RPMI8226 (cell line): Measurements from ENCODE around the gene RGN.
"Not testable (repeated sequence)": the region's sequence is repeated elsewhere in the genome, so short reads cannot be mapped to it uniquely, and the experiment has no call there.

Experiments
- DNase-seq: peaks from one replicate; pipeline ENCODE4 v3.0.0-alpha.2; 2015

Gene RGN

DNA sequence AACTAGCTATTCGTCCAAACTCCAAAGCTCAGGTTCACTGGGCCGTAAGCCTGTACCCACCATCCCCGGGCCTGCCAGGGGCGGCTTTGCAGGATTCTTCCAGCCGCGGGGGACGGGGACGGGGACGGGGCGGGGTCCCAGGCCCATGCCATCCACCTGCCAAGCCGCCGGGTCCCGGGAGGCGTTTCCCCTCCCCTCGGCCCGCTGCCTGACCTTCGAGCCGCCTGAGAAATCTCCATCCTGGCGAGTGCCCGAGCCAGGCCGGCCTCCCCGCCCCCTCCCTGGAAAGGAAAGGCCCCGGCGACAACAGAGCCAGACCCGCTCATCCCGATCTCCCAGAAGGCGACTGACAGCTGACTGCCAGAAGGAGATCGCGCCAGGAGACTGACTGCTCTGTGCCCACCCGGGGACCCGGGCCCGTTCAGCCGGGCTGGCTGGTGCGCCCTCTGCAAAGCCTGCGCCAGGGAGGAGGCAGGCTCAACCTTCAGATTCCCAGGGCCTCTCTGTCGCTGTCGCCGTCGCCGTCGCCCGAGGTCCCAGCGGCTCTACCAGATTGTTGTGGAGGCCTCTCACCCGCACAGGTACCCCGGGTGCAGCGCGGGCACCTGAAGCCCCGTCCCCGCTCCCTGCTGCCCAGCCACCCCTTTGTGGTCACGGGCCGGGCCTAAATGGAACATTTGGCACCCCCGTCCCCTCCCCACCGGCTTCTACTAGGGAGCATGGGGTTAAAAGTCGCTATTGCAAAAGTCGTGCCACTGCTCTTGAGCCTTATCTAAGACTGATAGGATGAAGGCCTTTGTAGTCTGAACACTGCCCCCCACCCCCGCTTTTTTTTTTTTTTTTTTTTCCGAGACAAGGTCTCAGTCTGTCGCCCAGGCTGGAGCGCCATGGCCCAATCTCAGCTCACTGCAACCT lies at the start of gene RGN:
Gene RGN, plus strand, starts transcription at position 315 of the 915 bp plus-strand sequence. CDS start 2,702 bp downstream, outside the sequence.
- DNase-seq: no peak

- peak; percentile 67 for DNase-seq
Measured at GRCh38 chrX:47030339-47030738, 47.9 kb upstream of the RGN start.

DNA sequence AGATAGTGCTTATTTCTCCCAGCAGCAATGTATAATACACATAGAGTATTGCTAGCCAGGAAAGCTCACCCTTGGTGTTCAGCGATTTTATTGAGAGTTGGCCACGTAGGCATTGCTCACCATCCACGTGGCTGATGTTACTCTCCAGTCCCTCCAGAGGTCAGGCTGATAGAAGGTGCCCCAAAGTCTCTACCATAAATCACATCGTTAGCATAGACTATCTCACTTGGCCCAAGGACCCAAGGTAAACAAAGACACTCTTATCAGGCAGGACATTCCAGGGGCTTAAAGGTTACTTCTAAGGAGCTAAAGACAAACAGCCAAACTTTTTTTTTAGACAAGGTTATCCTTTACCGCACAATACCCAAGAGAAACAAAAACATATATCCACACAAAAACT lies 30.3 kb upstream of the RGN start:
- DNase-seq: no peak

GRCh38 chrX:47059142-47059874 lies 18.9 kb upstream of the RGN start:
- no peak for DNase-seq

DNA sequence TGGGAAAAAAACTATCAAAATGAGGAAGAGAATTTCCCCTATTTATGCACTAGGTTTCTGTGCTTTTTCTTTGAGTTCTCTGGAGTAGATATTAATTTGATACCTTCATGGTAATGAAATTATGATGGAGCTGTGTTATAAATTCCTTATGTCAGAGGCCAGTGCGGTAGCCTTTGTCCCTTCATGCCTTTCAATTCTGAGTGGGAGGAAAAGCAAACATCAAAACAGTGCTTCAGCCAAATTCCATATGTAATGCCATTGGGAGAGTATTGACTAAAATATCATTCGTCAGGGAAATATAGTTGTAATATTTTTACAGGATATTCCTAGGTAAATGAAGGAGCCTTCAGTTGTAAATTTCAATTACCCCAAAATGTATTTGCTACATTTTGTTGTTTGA lies 17.5 kb upstream of the RGN start:
- DNase-seq: no peak

DNA sequence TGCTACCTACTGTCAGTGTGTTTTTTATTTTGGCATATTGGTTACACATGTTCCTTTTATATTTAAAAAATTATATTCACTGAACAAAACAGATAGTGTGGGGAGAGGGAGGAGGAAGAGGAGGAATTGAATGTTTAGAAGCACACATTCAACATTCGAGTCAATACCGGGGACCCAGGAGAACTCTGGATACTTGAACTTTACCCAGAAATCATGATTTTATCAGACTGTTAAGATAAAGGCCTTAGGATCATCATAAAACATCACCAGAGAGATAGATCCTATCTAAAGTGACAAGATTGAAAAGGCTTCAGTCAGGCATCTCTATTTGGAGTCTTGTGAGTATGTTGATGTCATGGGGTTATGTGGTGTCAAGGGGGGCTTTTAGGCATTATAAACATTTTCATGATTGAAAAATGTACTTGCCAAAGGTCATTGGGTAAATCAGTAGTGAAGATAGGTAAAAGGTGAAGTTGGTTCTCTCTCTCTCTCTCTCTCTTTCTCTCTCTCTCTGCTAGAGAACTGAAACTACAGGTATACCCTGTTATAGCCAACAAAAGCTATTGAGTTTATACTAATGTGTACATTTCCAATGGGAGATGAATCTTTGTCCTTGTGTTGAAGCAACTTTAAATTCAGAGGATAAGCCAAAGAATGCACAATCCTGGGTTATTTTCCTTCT lies 16.9 kb upstream of the RGN start:
- no peak for DNase-seq

DNA sequence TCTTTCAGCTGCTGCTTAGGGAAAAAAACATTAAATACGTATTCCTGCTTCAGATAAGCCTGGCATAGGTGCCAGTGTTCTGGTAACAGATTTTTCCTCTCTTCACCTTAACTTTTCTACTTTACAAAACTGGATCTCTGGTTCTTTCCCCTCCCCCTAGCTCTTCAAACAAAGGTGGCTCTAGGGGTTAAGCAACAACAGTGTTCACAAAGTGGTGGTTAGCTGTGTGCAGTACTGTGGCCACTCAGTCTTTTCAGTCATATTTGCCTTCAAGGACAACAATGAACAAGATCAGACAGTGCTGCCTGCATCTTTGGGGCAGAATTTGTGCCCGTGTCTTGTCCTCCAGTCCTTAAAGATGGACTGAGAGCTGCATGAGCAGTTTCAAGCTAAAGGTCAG lies 15.1 kb upstream of the RGN start:
- no peak for DNase-seq

DNA sequence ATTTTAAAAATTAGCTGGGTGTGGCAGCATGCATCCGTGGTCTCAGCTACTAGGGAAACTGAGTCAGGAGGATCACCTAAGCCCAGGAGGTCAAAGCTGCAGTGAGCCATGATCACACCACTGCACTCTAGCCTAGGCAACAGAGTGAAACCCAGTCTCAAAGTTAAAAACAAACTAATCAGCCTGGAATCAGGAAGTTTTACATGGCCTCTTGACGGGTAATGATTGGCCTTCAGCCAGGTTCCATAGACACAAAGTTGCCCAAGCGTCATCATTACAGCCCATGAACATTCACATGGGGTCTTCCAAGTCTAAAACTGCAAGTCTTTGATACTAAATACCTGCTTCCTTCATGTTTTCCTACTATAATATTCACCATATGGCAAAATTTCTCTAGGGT lies 10.0 kb upstream of the RGN start:
- DNase-seq: no peak

- no peak for DNase-seq
Measured at GRCh38 chrX:47068720-47069119, 9.5 kb upstream of the RGN start.

DNA sequence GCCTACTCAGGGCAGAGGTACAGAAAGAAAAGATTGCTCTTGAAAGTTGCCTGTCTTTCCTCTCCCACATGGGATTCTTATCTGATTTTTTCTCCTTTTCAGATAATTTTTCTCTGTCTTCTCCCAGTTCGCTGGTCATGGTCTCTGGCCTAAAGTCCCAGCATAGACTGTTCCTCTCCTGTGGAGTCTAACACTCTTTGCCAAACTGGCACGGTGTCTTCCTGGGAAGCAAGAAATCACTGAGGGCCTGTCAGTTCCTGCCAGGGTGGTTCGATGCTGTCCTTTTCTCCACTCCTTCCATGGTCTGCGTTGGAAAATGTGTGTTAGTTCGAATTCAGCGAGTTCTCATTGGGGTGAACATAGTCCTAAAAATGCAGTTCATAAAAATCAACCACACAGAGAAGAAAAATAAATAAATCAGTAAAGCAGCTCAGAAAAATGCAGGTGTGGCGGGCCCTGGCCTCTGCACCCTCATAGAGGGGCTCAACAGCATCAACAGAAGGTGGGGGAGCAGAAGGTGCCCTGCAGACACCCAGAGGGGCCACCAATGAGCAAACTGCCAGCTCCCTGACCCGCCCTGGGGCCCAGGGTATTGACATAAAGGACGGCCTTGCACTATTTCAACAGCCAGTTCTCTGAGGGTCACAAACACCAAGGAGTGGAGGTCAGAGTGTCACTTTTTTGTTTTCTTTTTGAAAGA lies 2.1 kb downstream of the RGN start:
- no peak for DNase-seq

DNA sequence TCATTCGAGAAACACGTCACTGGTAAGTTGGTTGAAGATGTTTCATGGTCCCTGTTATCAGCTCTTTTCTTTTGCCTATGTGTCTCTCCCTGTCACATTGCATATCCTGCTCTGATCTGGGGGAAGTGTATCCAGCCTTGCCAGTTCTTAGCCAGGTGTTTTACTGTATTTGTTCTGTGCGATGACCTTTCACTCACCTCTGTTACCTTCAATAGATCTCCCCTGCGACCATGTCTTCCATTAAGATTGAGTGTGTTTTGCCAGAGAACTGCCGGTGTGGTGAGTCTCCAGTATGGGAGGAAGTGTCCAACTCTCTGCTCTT lies 2.6 kb downstream of the RGN start:
- no peak for DNase-seq

- no peak for DNase-seq
Measured at GRCh38 chrX:47091149-47091775, 13.0 kb downstream of the RGN start.

GRCh38 chrX:47093248-47093647 lies 15.0 kb downstream of the RGN start:
- DNase-seq: peak; percentile 46

DNA sequence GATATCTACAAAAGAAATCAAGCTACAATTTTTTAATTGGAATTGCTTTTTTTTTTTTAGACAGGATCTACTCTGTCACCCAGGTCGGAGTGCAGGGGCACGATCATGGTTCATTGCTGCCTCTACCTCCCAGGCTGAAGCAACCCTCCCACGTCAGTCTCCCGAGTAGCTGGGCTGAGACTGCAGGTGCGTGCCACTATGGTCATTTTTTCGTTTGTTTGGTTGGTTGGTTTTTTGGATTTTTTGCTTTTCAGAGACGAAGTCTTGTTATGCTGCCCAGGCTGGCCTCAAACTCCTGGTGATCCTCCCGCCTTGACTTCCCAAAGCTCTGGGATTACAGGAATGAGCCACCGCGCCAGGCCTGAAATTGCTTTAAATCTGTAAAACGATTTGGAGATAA lies 15.6 kb downstream of the RGN start:
- DNase-seq: no peak

DNA sequence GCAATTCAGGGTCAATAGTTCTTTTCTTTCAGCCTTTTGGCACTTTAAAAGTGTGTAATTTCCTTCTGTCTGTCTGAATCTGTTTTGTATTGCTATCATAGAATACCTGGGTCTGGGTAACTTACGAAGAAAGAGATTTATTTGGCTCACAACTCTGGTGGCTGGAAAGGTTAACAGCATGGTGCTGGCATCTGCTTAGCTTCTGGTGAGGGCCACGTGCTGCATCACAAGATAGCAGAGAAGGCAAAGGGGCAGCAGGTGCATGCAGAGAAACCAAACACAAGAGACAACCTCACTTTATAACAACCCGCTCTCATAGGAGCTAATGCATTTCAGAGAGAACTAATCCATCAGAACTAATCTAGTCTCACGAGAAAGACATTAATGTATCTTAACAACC lies 18.8 kb downstream of the RGN start:
- no peak for DNase-seq

- no peak for DNase-seq
Measured at GRCh38 chrX:47098338-47099094, 20.3 kb downstream of the RGN start.

- no peak for DNase-seq
Measured at GRCh38 chrX:47101206-47101605, 23.0 kb downstream of the RGN start.

GRCh38 chrX:47110936-47111615 lies 32.8 kb downstream of the RGN start:
- DNase-seq: not testable (repeated sequence)

DNA sequence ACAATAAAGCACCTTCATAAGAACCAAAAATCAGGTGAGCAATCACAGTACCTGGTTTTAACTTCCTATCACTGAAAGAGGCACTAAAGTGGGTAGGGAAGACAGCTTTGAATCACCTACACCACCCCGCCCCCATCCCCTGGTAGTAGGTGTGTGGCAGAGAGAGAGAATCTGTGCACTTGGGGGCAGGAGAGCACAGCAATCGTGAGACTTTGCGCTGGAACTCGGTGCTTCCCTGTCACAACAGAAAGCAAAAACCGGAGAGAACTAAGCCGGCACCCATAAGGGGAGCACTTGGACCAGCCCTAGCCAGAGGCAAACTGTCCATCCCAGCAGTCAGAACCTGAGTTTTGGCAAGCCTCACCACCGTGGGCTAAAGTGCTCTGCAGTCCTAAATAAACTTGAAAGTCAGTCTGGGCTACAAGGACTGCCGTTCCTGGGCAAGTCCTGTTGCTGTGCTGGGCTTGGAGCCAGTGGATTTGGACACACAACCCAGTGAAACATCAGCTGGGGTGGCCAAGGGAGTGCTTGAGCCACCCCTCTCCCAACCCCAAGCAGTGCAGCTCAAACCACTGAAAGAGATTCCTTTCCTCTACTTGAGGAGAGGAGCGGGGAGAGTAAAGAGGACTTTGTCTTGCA lies 34.2 kb downstream of the RGN start:
- DNase-seq: no peak

DNA sequence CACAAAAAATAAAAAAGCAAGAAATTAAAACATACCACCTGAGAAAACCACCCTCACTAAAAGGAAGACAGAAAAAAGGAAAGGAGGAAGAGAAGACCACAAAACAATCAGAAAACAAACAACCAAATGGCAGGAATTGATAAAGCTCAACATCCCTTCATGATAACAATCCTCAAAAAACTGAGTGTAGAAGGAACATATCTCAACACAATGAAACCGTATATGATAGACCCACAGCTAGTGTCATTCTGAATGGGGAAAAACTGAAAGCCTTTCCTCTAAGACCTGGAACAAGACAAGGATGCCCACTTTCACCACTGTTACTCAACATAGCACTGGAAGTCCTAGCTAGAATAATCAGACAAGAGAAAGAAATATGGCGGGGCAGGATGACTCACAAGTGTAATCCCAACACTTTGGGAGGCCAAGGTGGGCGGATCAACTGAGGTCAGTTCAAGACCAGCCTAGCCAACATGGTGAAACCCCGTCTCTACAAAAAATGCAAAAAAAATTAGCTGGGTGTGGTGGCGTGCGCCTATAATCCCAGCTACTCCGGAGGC lies 38.4 kb downstream of the RGN start:
- not testable (repeated sequence) for DNase-seq
